ENCODE results near the gene DENND1C. TPM values are rescaled to one million over a fixed set of nuclear protein-coding genes. Genes with fewer than 3 reads are reported as not detected.
A peak's percentile ranks its signal among the peaks of the same experiment; 100 is the strongest.

Gene DENND1C
- total RNA-seq, 4 donors from 2014 or later = 1.4 to 2.1 TPM; not detected in 2

DNA sequence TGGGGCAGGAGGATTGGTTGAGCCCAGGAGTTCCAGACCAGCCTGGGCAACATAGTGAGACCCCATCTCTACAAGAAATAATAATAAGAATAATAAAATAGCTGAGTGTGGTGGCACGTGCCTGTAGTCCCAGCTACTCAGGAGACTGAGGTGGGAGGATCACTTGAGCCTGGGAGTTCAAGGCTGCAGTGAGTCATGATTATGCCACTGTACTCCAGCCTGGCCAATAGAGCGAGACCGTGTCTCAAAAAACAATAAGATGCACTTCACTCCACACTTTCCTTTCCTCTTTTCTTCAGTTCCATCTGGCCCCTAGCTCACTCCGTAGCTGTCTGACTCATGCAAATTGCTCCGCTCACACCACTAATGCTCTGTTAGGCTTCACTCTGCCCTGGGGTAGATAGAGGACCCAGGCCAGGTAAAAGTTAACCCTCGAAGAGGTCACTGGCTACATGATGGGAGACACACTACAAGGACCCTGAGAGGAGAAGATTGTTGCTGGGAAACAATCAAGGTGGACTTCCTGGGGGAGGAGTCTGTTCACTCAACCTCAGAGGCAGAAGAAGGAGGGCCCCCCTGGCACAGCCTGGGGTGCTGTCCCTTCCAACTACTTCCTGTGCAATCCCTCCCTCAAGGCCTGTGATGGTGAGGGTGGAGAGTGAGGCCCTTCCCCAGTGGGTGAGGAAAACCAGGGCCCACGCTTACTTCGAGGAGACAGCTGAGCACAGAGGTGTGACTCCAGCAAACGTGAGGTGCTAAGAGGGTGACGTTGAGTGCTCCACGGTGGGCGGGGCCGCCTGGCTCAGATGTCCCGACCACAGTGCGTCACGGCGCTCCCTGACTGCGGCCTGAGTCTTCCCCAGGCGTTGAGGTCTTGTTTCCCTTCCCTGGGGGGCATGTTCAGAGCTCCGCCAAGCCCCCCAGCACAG lies 40.4 kb upstream of the DENND1C start:
- Histone ChIP-seq H3K27me3 (no peaks in the 10 kb centered on the region), H3K4me1 (no peaks in the 10 kb centered on the region), H3K4me3 (no peak overlapping the region), H3K36me3 (no peaks in the 10 kb centered on the region), H3K9me3 (no peaks in the 10 kb centered on the region), H3K27ac (no peak overlapping the region)
- no peak for TF ChIP-seq POLR2A (IDR thresholded peaks at IDR 0.05)
- TF ChIP-seq, protein P1, sequence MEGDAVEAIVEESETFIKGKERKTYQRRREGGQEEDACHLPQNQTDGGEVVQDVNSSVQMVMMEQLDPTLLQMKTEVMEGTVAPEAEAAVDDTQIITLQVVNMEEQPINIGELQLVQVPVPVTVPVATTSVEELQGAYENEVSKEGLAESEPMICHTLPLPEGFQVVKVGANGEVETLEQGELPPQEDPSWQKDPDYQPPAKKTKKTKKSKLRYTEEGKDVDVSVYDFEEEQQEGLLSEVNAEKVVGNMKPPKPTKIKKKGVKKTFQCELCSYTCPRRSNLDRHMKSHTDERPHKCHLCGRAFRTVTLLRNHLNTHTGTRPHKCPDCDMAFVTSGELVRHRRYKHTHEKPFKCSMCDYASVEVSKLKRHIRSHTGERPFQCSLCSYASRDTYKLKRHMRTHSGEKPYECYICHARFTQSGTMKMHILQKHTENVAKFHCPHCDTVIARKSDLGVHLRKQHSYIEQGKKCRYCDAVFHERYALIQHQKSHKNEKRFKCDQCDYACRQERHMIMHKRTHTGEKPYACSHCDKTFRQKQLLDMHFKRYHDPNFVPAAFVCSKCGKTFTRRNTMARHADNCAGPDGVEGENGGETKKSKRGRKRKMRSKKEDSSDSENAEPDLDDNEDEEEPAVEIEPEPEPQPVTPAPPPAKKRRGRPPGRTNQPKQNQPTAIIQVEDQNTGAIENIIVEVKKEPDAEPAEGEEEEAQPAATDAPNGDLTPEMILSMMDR (IDR thresholded peaks at IDR 0.05) = no peak
- no peak for DNase-seq
- intact Hi-C loops (cut with DNase I; ENCODE audit: low total_unique reads) = no loop called here

DNA sequence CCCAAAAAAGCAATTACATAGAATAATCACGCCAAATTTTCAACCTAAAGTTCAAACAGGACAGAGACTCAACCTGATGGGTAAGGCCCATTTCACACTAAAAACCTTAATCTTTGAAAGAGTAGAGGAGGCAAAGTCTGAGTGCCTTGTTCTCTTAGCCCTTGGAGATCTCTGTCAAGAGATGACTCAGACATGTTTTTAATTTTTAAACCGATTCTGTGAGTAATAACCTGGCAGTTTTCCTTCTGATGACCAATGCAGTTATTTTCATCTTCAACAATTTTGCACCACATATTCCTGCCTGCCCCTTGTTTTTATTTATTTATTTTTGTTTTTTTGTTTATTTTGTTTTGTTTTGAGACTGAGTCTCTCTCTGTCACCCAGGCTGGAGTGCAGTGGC lies 37.7 kb upstream of the DENND1C start:
- Histone ChIP-seq H3K36me3 (no peaks in the 10 kb centered on the region), H3K9me3 (no peaks in the 10 kb centered on the region), H3K27ac (no peak overlapping the region), H3K4me1 (no peaks in the 10 kb centered on the region), H3K27me3 (no peaks in the 10 kb centered on the region), H3K4me3 (no peak overlapping the region)
- DNase-seq = no peak
- intact Hi-C loops (cut with DNase I; ENCODE audit: low total_unique reads) = no loop called here
- TF ChIP-seq, protein P1 (IDR thresholded peaks at IDR 0.05) = no peak
- TF ChIP-seq POLR2A (IDR thresholded peaks at IDR 0.05) = no peak

DNA sequence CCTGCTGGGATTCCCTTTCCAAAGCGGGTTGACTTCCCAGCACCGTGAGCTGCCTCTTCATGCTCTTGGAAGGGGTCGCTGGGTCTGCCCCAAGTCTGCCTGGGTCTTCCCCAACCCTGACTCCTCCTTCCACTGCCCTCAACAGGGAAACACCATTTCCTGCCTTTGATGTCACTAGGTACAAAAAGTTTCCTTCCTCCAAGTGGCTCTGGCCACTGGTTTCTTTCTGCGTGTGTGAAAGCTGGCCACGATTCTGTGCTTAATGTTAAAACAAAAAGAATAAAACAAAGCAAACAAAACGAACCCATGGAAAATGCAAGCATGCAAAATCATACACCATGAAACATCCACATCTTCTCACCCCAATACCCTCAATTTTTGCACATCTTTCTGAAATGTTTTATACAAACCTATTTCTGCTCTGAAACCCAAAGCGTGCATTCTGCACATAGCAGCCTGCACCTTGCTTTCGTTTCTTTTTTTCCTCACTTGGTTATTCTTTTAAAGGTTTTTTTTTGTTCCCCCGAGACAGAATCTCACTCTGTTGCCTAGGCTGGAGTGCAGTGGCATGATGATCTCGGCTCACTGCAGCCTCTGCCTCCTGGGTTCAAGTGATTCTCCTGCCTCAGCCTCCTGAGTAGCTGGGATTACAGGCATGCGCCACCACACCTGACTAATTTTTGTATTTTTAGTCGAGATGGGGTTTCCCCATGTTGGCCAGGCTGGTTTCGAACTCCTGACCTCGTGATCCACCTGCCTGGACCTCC lies 36.7 kb upstream of the DENND1C start:
- intact Hi-C loops (cut with DNase I; ENCODE audit: low total_unique reads) = no loop called here
- no peak for TF ChIP-seq POLR2A (IDR thresholded peaks at IDR 0.05)
- TF ChIP-seq, protein P1 (IDR thresholded peaks at IDR 0.05) = no peak
- no peaks in the 10 kb centered on the region for H3K36me3 ChIP-seq
- DNase-seq = no peak
- no peak overlapping the region for H3K27ac ChIP-seq
- no peaks in the 10 kb centered on the region for H3K27me3 ChIP-seq
- no peaks in the 10 kb centered on the region for H3K4me1 ChIP-seq
- no peak overlapping the region for H3K4me3 ChIP-seq
- no peaks in the 10 kb centered on the region for H3K9me3 ChIP-seq

DNA sequence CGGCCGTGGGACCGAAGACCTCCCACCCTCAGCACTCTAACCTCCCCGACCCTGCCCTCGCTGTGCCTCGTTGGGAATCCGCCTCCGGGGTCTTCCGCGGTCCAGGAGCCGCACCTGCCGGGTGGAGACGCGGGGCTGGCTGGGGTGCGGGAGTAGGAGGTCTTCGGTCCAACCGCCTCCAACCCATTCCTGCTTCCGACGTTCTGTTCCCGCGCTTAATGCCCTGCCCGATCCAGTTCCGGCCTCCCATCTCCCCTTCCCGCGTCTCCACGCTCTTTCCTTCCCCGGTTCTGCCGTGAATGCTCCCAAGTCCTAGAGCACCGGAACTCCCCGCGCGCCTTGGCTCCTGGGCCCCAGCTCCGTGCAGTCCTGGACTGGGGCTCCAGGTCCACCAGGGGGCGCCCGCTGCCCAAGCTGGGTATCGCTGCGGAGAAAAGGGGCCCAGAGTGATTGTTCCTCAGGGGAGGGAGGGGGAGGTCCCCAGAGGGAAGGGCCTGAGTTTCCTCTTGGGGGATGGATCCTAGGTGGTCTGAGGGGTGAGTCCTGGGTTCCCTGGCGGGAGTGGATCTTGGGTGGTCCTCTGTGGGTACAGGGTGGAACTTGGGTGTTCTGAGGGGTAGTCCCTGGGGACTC lies 35.2 kb upstream of the DENND1C start:
- H3K9me3 ChIP-seq = no peaks in the 10 kb centered on the region
- H3K4me1 ChIP-seq = no peaks in the 10 kb centered on the region
- TF ChIP-seq POLR2A (IDR thresholded peaks at IDR 0.05) = no peak
- TF ChIP-seq, protein P1 (IDR thresholded peaks at IDR 0.05) = peak; percentile 90 to 94 (median 90)
- peak overlapping the region; percentile 61 to 64 for H3K27ac ChIP-seq
- H3K27me3 ChIP-seq = no peaks in the 10 kb centered on the region
- H3K4me3 ChIP-seq = peak overlapping the region; percentile 26 to 46
- intact Hi-C loops (cut with DNase I; ENCODE audit: low total_unique reads) = no loop called here
- peak; percentile 73 to 77 for DNase-seq
- no peaks in the 10 kb centered on the region for H3K36me3 ChIP-seq
